ENCODE measurements around the gene KCNMB2. TPM values are rescaled to one million over a fixed set of nuclear protein-coding genes. Genes with fewer than 3 reads are reported as not detected.

KCNMB2 gene
- polyA plus RNA-seq, 2 of the 4 experiments (the other 2 are of a cell fraction), result not detected

GRCh38 chr3:178676077-178676476, 139.8 kb downstream of the KCNMB2 start (continued):
- no peak for TF ChIP-seq REST (IDR thresholded peaks at IDR 0.05)
- TF ChIP-seq HEYL (CRISPR knock-in tag; IDR thresholded peaks at IDR 0.05), result no peak
- no peak for TF ChIP-seq MYC (IDR thresholded peaks at IDR 0.05; ENCODE audit: borderline replicate concordance, low read length)
- TF ChIP-seq HOXB5 (CRISPR knock-in tag; IDR thresholded peaks at IDR 0.05), result no peak

- TF ChIP-seq TP53 (CRISPR knock-in tag; IDR thresholded peaks at IDR 0.05), result no peak
- no peak for TF ChIP-seq HOXB5 (CRISPR knock-in tag; IDR thresholded peaks at IDR 0.05)
- TF ChIP-seq RAD21 (conservative IDR thresholded peaks at IDR 0.05 in 1 of 2, IDR thresholded peaks at IDR 0.05 in 1 of 2), result no peak
- TF ChIP-seq, protein P1, sequence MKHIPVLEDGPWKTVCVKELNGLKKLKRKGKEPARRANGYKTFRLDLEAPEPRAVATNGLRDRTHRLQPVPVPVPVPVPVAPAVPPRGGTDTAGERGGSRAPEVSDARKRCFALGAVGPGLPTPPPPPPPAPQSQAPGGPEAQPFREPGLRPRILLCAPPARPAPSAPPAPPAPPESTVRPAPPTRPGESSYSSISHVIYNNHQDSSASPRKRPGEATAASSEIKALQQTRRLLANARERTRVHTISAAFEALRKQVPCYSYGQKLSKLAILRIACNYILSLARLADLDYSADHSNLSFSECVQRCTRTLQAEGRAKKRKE (CRISPR knock-in tag; IDR thresholded peaks at IDR 0.05; ENCODE audit: low read depth), result no peak
- TF ChIP-seq EP300 (IDR thresholded peaks at IDR 0.05), result no peak
- TF ChIP-seq ESRRA (IDR thresholded peaks at IDR 0.05; ENCODE audit: borderline replicate concordance, low read length), result no peak
- no peak for DNase-seq (ENCODE audit: low read depth in 1 of 2, low spot score in 1 of 2)
- POLR2A ChIA-PET, result no interaction called here
- Histone ChIP-seq H3K4me1 (no peaks in the 10 kb centered on the region), H3K4me3 (no peak overlapping the region), H3K9me3 (no peaks in the 10 kb centered on the region), H3K27ac (no peak overlapping the region), H3K4me2 (no peak overlapping the region)
- CTCF ChIA-PET, result no interaction called here
- WGBS (ENCODE audit: missing lambda C conversion rate), result 36% methylated on average over 9 of the region's 9 CpGs
- FAIRE-seq, result no peak
- ATAC-seq, result no peak
These were observed 140.9 kb downstream of the KCNMB2 start for GRCh38 chr3:178676942-178677790.

DNA sequence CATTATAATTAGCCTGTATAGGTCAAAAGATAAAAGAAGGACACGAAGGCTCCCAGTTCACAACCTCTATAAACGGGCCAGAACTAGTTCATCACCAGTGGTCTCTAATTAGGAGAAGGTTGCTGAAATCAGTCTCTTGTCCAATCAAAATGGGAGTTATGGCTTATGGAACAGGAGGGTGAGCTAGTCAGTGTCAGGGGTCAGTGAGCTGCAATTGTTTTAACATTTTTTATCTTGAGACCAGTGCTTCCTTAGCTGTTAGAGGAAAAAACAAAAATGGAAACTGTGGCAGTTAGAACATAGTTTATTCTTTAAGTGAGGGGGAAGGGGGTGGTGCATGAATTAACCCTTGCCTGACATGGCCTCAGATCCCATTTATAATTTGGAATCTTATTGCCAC, 141.7 kb downstream of the KCNMB2 start:
- no peak overlapping the region for H3K4me3 ChIP-seq
- H3K27ac ChIP-seq, result no peak overlapping the region
- no peak for TF ChIP-seq ZFP36 (IDR thresholded peaks at IDR 0.05; ENCODE audit: borderline replicate concordance, partially characterized antibody)
- TF ChIP-seq NR3C1 (IDR thresholded peaks at IDR 0.05), result no peak
- no peak for TF ChIP-seq CHD2 (IDR thresholded peaks at IDR 0.05; ENCODE audit: low read length, partially characterized antibody)
- no peak for TF ChIP-seq NFE2L2 (conservative IDR thresholded peaks at IDR 0.05; ENCODE audit: low read length)
- no peak for TF ChIP-seq FOXS1 (CRISPR knock-in tag; IDR thresholded peaks at IDR 0.05)
- TF ChIP-seq, protein P2, sequence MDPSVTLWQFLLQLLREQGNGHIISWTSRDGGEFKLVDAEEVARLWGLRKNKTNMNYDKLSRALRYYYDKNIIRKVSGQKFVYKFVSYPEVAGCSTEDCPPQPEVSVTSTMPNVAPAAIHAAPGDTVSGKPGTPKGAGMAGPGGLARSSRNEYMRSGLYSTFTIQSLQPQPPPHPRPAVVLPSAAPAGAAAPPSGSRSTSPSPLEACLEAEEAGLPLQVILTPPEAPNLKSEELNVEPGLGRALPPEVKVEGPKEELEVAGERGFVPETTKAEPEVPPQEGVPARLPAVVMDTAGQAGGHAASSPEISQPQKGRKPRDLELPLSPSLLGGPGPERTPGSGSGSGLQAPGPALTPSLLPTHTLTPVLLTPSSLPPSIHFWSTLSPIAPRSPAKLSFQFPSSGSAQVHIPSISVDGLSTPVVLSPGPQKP (IDR thresholded peaks at IDR 0.05; ENCODE audit: low read depth, low read length), result no peak
- TF ChIP-seq, protein P3, sequence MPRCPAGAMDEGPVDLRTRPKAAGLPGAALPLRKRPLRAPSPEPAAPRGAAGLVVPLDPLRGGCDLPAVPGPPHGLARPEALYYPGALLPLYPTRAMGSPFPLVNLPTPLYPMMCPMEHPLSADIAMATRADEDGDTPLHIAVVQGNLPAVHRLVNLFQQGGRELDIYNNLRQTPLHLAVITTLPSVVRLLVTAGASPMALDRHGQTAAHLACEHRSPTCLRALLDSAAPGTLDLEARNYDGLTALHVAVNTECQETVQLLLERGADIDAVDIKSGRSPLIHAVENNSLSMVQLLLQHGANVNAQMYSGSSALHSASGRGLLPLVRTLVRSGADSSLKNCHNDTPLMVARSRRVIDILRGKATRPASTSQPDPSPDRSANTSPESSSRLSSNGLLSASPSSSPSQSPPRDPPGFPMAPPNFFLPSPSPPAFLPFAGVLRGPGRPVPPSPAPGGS (IDR thresholded peaks at IDR 0.05), result no peak
- TF ChIP-seq MAZ (IDR thresholded peaks at IDR 0.05; ENCODE audit: borderline replicate concordance, low read depth, low read length), result no peak
- TF ChIP-seq, protein P1 (CRISPR knock-in tag; IDR thresholded peaks at IDR 0.05; ENCODE audit: low read depth), result no peak
- no peak for TF ChIP-seq ESRRA (IDR thresholded peaks at IDR 0.05; ENCODE audit: borderline replicate concordance, low read length)
- no peak for TF ChIP-seq CBX2 (IDR thresholded peaks at IDR 0.05; ENCODE audit: borderline replicate concordance, low read depth)
- TF ChIP-seq FOSL2 (IDR thresholded peaks at IDR 0.05), result no peak
- TF ChIP-seq FOSL2 (CRISPR knock-in tag; IDR thresholded peaks at IDR 0.05), result no peak
- no peak for TF ChIP-seq BHLHE40 (IDR thresholded peaks at IDR 0.05; ENCODE audit: low read depth, low read length)
- no peak for TF ChIP-seq FOSB (CRISPR knock-in tag; IDR thresholded peaks at IDR 0.05)
- no peak for TF ChIP-seq RFX5 (IDR thresholded peaks at IDR 0.05)
- TF ChIP-seq SMC3 (IDR thresholded peaks at IDR 0.05), result no peak
- no peak for TF ChIP-seq MAFK (IDR thresholded peaks at IDR 0.05; ENCODE audit: partially characterized antibody)
- no peak for TF ChIP-seq JUN (IDR thresholded peaks at IDR 0.05)
- WGBS (ENCODE audit: missing lambda C conversion rate), result 5% methylated on average over 2 of the region's 2 CpGs
- ChIA-PET POLR2A (no interaction called here), CTCF (no interaction called here)
- DNase-seq (ENCODE audit: low read depth in 1 of 2, low spot score in 1 of 2) (no peak), ATAC-seq (no peak), FAIRE-seq (no peak)
- no peak overlapping the region for H3K4me2 ChIP-seq
- H3K4me1 ChIP-seq, result no peaks in the 10 kb centered on the region
- no peaks in the 10 kb centered on the region for H3K9me3 ChIP-seq

Measured in A549 (cell line).